Left hindlimb (tissue), 1 donor: ENCODE data around the gene DEPDC7.
A peak's percentile ranks its signal among the peaks of the same experiment; 100 is the strongest.
"Not testable (repeated sequence)": the region's sequence is repeated elsewhere in the genome, so short reads cannot be mapped to it uniquely, and the experiment has no call there.

Source experiments
- DNase-seq: peaks from one replicate; pipeline ENCODE4 v3.0.0-alpha.2; 2018

Gene DEPDC7

DNA sequence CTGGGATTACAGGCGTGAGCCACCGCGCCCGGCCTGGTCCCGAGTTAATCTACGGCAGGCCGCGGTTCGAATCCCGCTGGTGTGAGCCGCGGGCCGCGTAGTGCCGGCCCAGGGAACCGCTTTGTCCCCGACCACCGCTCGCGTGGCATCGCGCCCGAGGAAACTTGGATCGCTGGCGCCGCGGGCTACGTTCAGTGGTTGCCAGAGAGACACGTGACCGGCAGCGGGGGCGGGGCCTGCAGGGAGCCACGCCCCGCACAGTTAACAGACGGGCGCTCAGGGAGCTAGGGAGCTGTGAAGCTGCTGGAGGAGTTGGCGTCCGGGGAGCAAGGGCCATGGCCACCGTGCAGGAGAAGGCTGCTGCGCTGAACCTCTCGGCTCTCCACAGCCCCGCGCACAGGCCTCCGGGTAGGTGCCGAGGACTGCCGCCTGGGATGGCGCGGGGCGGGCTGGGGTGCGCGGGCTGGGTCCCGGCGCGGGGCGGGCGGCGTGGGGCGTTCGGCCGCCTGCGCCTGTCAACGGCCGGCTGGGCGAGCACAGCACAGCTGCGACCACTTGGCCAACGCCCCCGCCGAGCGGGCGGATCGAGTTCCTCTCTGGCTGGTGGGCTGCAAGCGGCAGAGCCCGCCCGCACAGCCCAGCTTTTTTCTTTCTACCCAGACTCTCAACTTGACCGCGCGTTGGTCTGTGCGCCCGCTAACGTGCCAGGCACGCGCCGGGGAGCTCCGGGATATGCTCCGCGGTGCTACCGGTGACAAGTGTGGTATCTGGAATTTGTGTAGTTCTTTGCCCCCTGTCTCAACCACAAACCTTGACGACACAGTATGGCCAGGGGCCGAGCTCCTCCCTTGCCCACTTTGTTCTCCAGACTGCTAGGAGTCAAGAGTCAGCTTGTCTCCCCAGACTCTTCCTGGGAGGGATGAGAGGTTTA, at the start of gene DEPDC7:
Gene DEPDC7, plus strand, starts transcription at position 258 of the 931 bp plus-strand sequence. Its CDS starts 78 bp downstream, at position 336.
- peak; percentile 92 for DNase-seq

- no peak for DNase-seq
Observed at GRCh38 chr11:32968541-32968940, 47.1 kb upstream of the DEPDC7 start.

- not testable (repeated sequence) for DNase-seq
Observed at GRCh38 chr11:32972233-32972632, 43.4 kb upstream of the DEPDC7 start.

DNA sequence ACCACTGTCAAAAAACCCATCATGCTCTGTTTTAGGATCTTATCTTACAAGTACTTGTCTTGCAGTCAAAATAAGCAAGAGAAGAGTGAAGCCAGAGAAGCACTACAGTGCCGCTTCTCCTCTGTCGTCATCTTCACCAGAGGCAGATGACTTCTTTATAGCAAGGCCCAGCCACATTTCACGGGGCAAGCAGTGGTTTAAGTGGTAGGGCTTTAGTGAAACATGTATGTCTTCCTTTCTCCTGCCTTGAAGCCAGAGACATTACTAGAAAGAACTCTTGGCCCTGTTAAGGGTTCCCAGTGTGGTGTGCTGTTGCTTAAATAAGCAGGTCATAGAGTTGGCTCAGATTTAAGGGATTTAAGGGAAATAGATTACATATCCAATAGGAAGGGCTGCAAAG, 42.9 kb upstream of the DEPDC7 start:
- no peak for DNase-seq

- no peak for DNase-seq
Observed at GRCh38 chr11:32982626-32983025, 33.1 kb upstream of the DEPDC7 start.

DNA sequence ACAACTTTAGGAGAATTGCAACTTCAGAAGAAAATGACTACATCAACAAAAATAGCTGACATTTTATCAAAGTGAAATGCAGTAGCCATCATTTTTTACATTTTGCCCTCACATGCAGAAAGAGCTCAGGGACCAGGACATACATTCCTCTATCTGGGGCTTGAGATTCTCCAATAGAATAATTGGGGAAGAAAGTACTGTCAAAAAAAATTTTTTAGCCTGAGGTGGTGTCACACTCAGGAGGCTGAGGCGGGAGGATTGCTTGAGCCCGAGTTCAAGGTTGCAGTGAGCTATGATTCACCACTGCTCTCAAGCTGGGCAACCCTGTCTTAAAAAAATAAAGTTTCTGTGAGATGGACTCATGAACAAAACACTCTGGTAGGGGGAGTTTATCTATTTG, 32.2 kb upstream of the DEPDC7 start:
- no peak for DNase-seq

DNA sequence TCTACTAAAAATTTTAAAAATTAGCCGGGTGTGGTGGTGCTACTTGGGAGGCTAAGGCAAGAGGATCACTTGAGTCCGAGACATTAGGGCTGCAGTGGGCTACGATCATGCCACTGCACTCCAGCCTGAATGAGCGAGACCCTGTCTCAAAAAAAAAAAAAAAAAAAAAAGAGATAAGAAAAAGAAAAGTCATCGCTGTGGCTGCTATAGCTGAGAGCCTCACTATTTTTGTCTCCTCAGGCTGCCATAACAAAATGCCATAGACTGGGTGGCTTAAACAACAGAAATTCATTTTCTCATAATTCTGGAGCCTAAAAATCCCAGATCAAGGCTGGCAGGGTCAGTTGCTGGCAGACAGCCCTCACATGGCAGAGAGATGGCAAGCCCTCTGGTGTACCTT, 30.1 kb upstream of the DEPDC7 start:
- no peak for DNase-seq

GRCh38 chr11:32987851-32988250, 27.8 kb upstream of the DEPDC7 start:
- DNase-seq: no peak

GRCh38 chr11:32990481-32990880, 25.2 kb upstream of the DEPDC7 start:
- DNase-seq: no peak

DNA sequence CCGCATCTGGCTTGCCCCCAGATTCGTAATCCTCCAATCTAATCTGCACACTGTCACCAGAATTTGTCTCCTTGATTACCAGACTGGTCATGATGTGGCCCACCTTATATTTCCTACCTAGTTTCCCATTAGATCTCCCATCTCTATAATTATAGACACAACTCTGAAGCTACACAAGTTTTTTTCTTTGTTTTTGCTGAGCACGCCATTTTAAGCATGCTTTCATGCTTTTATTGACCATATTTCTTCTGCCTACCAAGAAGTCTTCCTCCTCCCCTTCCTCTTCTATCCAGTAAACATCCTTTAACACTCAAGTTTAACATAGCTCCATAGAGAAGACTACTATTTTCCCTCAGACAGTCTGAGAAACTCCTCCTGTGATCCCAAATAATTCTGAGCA, 24.3 kb upstream of the DEPDC7 start:
- no peak for DNase-seq

DNA sequence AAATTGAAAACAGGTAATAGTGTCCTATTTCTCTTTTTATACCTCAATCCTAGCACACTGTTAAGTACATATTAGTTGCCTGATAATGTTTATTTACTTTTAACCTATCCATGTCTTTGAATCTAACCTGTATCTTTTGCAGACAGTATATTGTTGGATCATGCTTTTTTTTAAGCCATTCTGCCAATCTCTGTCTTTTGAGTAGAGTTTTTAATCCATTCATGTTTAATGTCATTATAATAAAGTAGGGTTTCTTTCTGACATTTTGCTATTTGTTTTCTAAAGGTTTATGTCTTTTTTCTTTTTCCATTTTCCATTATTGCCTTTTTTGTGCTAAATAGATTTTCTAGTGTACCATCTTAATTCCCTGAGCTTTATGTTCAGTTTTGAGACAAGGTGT, 23.8 kb upstream of the DEPDC7 start:
- no peak for DNase-seq

- DNase-seq: no peak
Observed at GRCh38 chr11:33000181-33000580, 15.5 kb upstream of the DEPDC7 start.

GRCh38 chr11:33001281-33001680, 14.4 kb upstream of the DEPDC7 start:
- DNase-seq: no peak

GRCh38 chr11:33001751-33002542, 13.7 kb upstream of the DEPDC7 start:
- DNase-seq: no peak

GRCh38 chr11:33005175-33005574, 10.5 kb upstream of the DEPDC7 start:
- no peak for DNase-seq

DNA sequence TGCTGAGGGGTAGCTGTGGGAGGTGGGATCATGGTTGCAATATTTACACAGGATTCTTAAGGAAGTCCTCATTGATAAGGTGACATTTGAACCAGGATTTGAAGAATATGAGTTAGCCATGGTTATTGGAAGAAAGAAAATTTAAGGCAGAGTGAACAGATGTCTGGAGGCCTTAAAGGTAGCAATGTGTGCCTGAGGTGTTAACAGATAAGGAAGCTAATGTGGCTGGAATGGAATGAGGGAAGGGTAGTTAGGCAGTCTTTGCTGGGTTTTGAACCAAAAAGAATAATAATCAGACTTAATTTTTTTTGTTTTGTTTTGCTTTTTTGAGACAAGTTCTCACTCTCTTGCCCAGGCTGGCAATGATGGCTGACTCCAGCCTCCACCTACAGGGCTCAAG, 9.7 kb upstream of the DEPDC7 start:
- DNase-seq: no peak

GRCh38 chr11:33013755-33014154, 1.9 kb upstream of the DEPDC7 start:
- no peak for DNase-seq

- no peak for DNase-seq
Observed at GRCh38 chr11:33016654-33017053, 976 bp downstream of the DEPDC7 start.

GRCh38 chr11:33017478-33017877, 1.8 kb downstream of the DEPDC7 start:
- no peak for DNase-seq

DNA sequence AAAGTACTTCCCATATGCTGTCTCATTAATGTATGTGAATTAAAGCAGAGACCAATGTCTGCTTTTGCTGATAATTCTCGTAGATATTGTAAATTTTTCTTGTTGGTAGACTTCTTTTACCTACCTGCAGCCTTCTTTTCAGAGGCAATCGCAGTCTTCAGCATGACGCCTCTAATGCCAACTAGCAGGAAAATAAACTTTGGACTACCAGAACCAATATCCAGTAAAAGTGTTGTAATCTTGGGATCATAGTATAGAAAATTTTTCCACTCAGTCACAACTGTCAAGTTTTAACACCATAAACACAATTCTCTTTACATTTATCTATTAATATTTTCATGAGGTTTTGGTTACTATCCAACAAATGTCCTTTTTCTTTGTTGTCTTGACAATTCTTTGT, 2.3 kb downstream of the DEPDC7 start:
- DNase-seq: no peak

DNA sequence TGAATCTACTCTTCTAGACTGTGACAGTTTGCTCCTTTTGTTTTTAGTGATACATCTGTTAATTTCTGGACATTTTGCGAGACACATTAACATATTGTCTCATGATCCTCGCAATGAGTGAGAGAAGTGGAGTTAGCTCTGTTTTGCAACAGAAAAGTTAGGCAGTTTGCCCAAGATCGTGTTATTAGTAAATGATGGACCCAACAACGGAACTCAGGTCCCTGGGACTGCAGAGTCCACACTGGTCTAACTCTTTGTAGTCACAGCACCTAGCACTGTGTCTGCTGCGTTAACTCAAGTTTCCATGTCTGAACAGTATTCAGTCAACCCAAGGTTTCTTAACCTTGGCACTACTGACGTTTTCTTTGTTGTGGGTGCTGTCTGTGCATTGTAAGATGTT, 3.2 kb downstream of the DEPDC7 start:
- no peak for DNase-seq

GRCh38 chr11:33021501-33021900, 5.8 kb downstream of the DEPDC7 start:
- DNase-seq: no peak

GRCh38 chr11:33021937-33022336, 6.3 kb downstream of the DEPDC7 start:
- DNase-seq: no peak

DNA sequence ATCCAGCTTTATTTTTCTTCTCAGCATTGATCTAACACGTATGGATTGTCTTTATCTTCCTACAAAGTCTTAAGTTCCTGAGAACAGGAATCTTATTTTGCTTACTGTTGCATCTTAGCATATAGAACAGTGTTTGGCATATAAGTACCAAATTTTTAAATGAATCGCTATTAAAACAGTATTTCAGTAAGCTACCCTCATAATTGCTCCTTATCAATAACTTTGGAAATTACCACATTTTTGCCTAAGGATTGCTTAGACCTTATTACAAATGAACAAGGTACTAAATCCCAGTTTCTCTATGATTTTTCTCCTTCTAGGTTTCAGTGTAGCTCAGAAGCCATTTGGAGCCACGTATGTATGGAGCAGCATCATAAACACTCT, 9.7 kb downstream of the DEPDC7 start:
- DNase-seq: no peak
